ENCODE measurements around the gene NTPCR. TPM values are rescaled to one million over a fixed set of nuclear protein-coding genes. Genes with fewer than 3 reads are reported as not detected.

NTPCR gene
- total RNA-seq, result 10 to 100 TPM; 13.5 to 53.3 (median 37.2) TPM

DNA sequence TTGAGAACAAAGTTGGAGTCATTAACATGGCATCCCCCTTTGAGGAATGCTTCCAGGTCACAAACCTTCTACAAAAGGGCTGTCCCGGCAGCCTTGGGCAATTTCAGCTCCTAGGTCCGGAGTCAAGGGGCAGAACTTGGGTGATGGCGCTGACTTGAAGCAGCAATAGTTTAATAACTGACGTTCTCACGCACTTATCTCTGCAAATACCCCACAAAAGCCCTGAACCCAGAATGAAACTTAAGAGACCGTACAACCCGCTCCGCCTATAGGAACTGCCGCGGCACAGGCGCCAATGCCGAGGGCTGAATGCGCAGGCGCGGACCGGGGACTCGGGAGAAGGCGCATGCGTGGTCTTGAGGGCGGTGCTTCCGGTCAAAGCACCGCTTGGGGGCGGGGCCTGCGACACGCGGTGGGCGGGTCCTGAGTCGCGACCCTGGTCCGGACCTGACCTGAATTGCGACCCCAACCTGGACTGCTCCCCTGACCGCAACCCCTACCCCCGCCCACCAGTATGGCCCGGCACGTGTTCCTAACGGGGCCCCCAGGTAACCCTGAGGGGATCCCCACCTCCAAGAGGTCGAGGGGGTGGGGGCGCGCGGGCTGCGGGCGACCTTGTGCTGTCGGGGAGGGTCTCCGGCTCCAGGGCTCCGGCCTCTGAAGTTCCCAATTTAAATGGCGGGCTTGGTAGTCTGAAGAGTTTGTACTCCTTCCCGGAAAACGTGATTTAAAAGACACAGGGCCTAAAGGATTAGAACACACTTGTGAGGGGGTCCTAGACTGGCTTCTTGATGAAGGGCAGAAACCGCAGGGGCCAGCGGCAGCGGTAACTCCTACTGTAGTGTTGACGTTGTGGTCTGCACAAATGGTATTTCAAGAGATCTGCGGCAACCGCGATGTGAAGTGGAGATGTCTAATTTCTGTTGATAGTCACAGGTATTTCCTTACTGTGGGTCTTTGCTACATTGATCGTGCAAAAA lies at the start of gene NTPCR:
Gene NTPCR (plus strand): TSS at position 415 of the 980 bp plus-strand sequence. CDS start 100 bp downstream, at position 515.
- Histone ChIP-seq H3K4me3 (peak within 1 kb of the TSS; percentile 69 to 95 (median 86)), H3K27ac (peak within 1 kb of the TSS; percentile 84 to 92 (median 88)), H3K36me3 (no peaks in the 10 kb centered on the region), H3K27me3 (no peaks in the 10 kb centered on the region), H3K4me1 (peaks cover 0 to 31% (median 19%) of the 10 kb centered on the region in 4 donors), H3K9me3 (no peaks in the 10 kb centered on the region)
- in situ Hi-C loops (cut with MboI; ENCODE audit: low pct_ligation_motif_present in 1 of 4, low pct_unique_long_range_greater_than_20kb in 1 of 4, low sequenced_read_pairs in 3 of 4) (loop anchor here in 3 of 4 donors (10.0 to 25.0 kb wide), 2 partner anchors 313 to 316 kb away; partner anchors contain the start of gene SIPA1L2 (in 3 of the 3)), intact Hi-C loops (cut with DNase I; ENCODE audit: low total_unique reads) (no loop called here)
- TF ChIP-seq, protein P1, sequence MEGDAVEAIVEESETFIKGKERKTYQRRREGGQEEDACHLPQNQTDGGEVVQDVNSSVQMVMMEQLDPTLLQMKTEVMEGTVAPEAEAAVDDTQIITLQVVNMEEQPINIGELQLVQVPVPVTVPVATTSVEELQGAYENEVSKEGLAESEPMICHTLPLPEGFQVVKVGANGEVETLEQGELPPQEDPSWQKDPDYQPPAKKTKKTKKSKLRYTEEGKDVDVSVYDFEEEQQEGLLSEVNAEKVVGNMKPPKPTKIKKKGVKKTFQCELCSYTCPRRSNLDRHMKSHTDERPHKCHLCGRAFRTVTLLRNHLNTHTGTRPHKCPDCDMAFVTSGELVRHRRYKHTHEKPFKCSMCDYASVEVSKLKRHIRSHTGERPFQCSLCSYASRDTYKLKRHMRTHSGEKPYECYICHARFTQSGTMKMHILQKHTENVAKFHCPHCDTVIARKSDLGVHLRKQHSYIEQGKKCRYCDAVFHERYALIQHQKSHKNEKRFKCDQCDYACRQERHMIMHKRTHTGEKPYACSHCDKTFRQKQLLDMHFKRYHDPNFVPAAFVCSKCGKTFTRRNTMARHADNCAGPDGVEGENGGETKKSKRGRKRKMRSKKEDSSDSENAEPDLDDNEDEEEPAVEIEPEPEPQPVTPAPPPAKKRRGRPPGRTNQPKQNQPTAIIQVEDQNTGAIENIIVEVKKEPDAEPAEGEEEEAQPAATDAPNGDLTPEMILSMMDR (IDR thresholded peaks at IDR 0.05), result peak in 3 of 5 experiments; percentile 17 to 42 (median 19)
- TF ChIP-seq EP300 (IDR thresholded peaks at IDR 0.05; ENCODE audit: low read depth) (no peak), POLR2A (IDR thresholded peaks at IDR 0.05) (peak; percentile 37), POLR2AphosphoS5 (IDR thresholded peaks at IDR 0.05) (peak; percentile 25 to 71 (median 57))
- 0 to 1% methylated on average over 1 to 43 of the region's 56 CpGs for WGBS, 2 donors (ENCODE audit: low coverage in 1 of 2)
- DNase-seq, result peak; percentile 97

DNA sequence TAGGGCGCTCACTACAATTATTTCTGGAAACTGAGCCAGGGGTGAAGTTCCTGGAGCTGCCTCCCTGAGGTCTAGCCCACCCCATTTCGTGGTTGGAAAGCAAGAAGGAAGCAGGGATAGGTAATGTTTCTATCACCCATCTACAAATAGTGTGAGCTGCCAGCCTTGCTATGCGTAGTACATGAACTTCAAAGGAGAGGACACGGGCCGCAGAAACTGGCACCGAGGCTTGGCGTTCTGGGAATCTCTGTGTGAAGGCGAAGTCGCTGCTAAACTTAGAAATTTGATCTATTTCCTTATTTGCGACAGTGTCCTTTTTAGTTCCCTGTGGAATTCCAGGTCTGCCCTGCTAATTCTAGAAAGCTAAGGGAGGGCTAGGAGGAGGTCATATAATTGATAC lies 49.6 kb upstream of the NTPCR start:
- H3K9me3 ChIP-seq, result no peaks in the 10 kb centered on the region
- peak; percentile 25 for DNase-seq
- no peaks in the 10 kb centered on the region for H3K27me3 ChIP-seq
- intact Hi-C loops (cut with DNase I; ENCODE audit: low total_unique reads), result no loop called here
- 34 to 49% methylated on average over 9 to 10 of the region's 10 CpGs for WGBS, 2 donors (ENCODE audit: low coverage in 1 of 2)
- in situ Hi-C loops (cut with MboI; ENCODE audit: low pct_ligation_motif_present in 1 of 4, low pct_unique_long_range_greater_than_20kb in 1 of 4, low sequenced_read_pairs in 3 of 4), result no loop called here
- peak overlapping the region; percentile 63 to 76 (median 75) for H3K27ac ChIP-seq
- no peaks in the 10 kb centered on the region for H3K36me3 ChIP-seq
- peaks cover 3 to 51% (median 29%) of the 10 kb centered on the region in 4 donors for H3K4me1 ChIP-seq
- TF ChIP-seq, protein P1 (IDR thresholded peaks at IDR 0.05), result no peak
- no peak for TF ChIP-seq POLR2AphosphoS5 (IDR thresholded peaks at IDR 0.05)
- no peak for TF ChIP-seq POLR2A (IDR thresholded peaks at IDR 0.05)
- no peak for TF ChIP-seq EP300 (IDR thresholded peaks at IDR 0.05; ENCODE audit: low read depth)
- H3K4me3 ChIP-seq, result no peak overlapping the region

- in situ Hi-C loops (cut with MboI; ENCODE audit: low pct_ligation_motif_present in 1 of 4, low pct_unique_long_range_greater_than_20kb in 1 of 4, low sequenced_read_pairs in 3 of 4), result no loop called here
- 29 to 33% methylated on average over 2 to 4 of the region's 4 CpGs for WGBS, 2 donors (ENCODE audit: low coverage in 1 of 2)
- DNase-seq, result no peak
- H3K4me3 ChIP-seq, result no peak overlapping the region
- no peaks in the 10 kb centered on the region for H3K36me3 ChIP-seq
- no peaks in the 10 kb centered on the region for H3K9me3 ChIP-seq
- H3K4me1 ChIP-seq, result peaks cover 3 to 51% (median 29%) of the 10 kb centered on the region in 4 donors
- peak overlapping the region; percentile 63 to 76 (median 75) for H3K27ac ChIP-seq
- intact Hi-C loops (cut with DNase I; ENCODE audit: low total_unique reads), result no loop called here
- no peaks in the 10 kb centered on the region for H3K27me3 ChIP-seq
- TF ChIP-seq, protein P1 (IDR thresholded peaks at IDR 0.05), result no peak
- TF ChIP-seq POLR2AphosphoS5 (IDR thresholded peaks at IDR 0.05), result no peak
- no peak for TF ChIP-seq EP300 (IDR thresholded peaks at IDR 0.05; ENCODE audit: low read depth)
- TF ChIP-seq POLR2A (IDR thresholded peaks at IDR 0.05), result no peak
Measured at GRCh38 chr1:232901255-232901654, 49.2 kb upstream of the NTPCR start.

- Histone ChIP-seq H3K9me3 (no peaks in the 10 kb centered on the region), H3K27me3 (no peaks in the 10 kb centered on the region), H3K4me3 (no peak overlapping the region), H3K27ac (peak overlapping the region; percentile 63 to 76 (median 75)), H3K36me3 (no peaks in the 10 kb centered on the region), H3K4me1 (peaks cover 3 to 51% (median 29%) of the 10 kb centered on the region in 4 donors)
- intact Hi-C loops (cut with DNase I; ENCODE audit: low total_unique reads) (no loop called here), in situ Hi-C loops (cut with MboI; ENCODE audit: low pct_ligation_motif_present in 1 of 4, low pct_unique_long_range_greater_than_20kb in 1 of 4, low sequenced_read_pairs in 3 of 4) (no loop called here)
- WGBS, 2 donors (ENCODE audit: low coverage in 1 of 2), result 36 to 55% methylated on average over 4 of the region's 4 CpGs
- TF ChIP-seq, protein P1 (IDR thresholded peaks at IDR 0.05), result no peak
- TF ChIP-seq POLR2A (IDR thresholded peaks at IDR 0.05) (no peak), EP300 (IDR thresholded peaks at IDR 0.05; ENCODE audit: low read depth) (no peak), POLR2AphosphoS5 (IDR thresholded peaks at IDR 0.05) (no peak)
- peak; percentile 66 for DNase-seq
Measured at GRCh38 chr1:232902774-232903350, 47.5 kb upstream of the NTPCR start.

Measured in transverse colon (tissue), 4 donors.